Smooth muscle cell (in vitro differentiated cells): Measurements from ENCODE around the gene BCL2. TPM values are rescaled to one million over a fixed set of nuclear protein-coding genes. Genes with fewer than 3 reads are reported as not detected.

Source experiments
- DNase-seq: peaks from one replicate; lab custom pipeline; 2025; ENCODE audit not compliant: unreplicated experiment; lab: John Stamatoyannopoulos, UW
- H2AFZ ChIP-seq: fragments of 200-600 bp; sonication (generic); 2 replicates; pipeline ENCODE4 v1.6.0; 2016; ENCODE audit warnings: antibody characterized with exemption, low read depth, mild to moderate bottlenecking
- H3F3A ChIP-seq: fragments of 200-600 bp; sonication (generic); 2 replicates; pipeline ENCODE4 v1.6.0; 2017; ENCODE audit warnings: antibody characterized with exemption, low read depth
- H3K27ac ChIP-seq: fragments of 200-600 bp; sonication (generic); 2 replicates; pipeline ENCODE4 v1.5.1; 2016; ENCODE audit warnings: low read depth, mild to moderate bottlenecking
- H3K27me3 ChIP-seq: fragments of 200-600 bp; sonication (generic); 2 replicates; pipeline ENCODE4 v1.6.1; 2016; ENCODE audit warnings: low read depth, mild to moderate bottlenecking
- H3K36me3 ChIP-seq: fragments of 200-600 bp; sonication (generic); 2 replicates; pipeline ENCODE4 v1.5.1; 2016; ENCODE audit warnings: low read depth
- H3K4me1 ChIP-seq: fragments of 200-600 bp; sonication (generic); 2 replicates; pipeline ENCODE4 v1.5.1; 2016; ENCODE audit warnings: low read depth
- H3K4me2 ChIP-seq: fragments of 200-600 bp; sonication (generic); 2 replicates; pipeline ENCODE4 v1.6.0; 2016; ENCODE audit warnings: mild to moderate bottlenecking
- H3K4me3 ChIP-seq: fragments of 200-600 bp; sonication (generic); 2 replicates; pipeline ENCODE4 v1.5.1; 2016; ENCODE audit warnings: mild to moderate bottlenecking
- H3K79me2 ChIP-seq: fragments of 200-600 bp; sonication (generic); 2 replicates; pipeline ENCODE4 v1.6.0; 2016; ENCODE audit warnings: low read depth, mild to moderate bottlenecking
- H3K9ac ChIP-seq: fragments of 200-600 bp; sonication (generic); 2 replicates; pipeline ENCODE4 v1.6.0; 2016; ENCODE audit warnings: low read depth
- H3K9me3 ChIP-seq: fragments of 200-600 bp; sonication (generic); replicated peaks from 2 replicates; pipeline ENCODE4 v1.5.1; 2016; ENCODE audit warnings: low read depth
- H4K20me1 ChIP-seq: fragments of 200-600 bp; sonication (generic); 2 replicates; pipeline ENCODE4 v1.6.0; 2016; ENCODE audit warnings: low read depth
- CTCF ChIP-seq: fragments of 200-600 bp; sonication (generic); IDR thresholded peaks from 2 replicates; pipeline ENCODE4 v1.5.1; 2017; ENCODE audit warnings: borderline replicate concordance, mild to moderate bottlenecking, antibody characterized with exemption; ENCODE audit not compliant: insufficient read depth, poor library complexity, severe bottlenecking
- WGBS: methylation state at CpG from one replicate; pipeline ENCODE4 v1.1.7; 2016; ENCODE audit warnings: low lambda C conversion rate; 5-methylcytosine and 5-hydroxymethylcytosine counted together
- polyA plus RNA-seq: library from polyadenylated mRNA; unstranded; fragments of >200 nt; fragmentation: Nextera tagmentation; extraction: Ambion mirVana; gene quantifications from 2 replicates; pipeline ENCODE4 v1.2.1, GENCODE V29; 2016
- total RNA-seq: library from RNA; depleted of rRNA; stranded (reverse); fragments of >200 nt; gene quantifications from 2 replicates; pipeline ENCODE4 v1.2.3, GENCODE V29; 2014

The BCL2 gene
- total RNA-seq (0.85 and 0.94 TPM in 2 replicates), polyA plus RNA-seq (0.50 TPM in 1 of 2 replicates, not detected in the other)

GRCh38 chr18:63319383-63320122, at the start of gene BCL2:
Gene BCL2 (minus strand): TSS chr18:63319769.
- Histone ChIP-seq H3K27me3 (peaks cover 49% of the 10 kb centered on the region), H3K4me2 (peak within 1 kb of the TSS; percentile 100), H3K79me2 (no peaks in the 10 kb centered on the region), H4K20me1 (no peaks in the 10 kb centered on the region), H3K36me3 (no peaks in the 10 kb centered on the region), H3F3A (peaks cover 5% of the 10 kb centered on the region), H3K9me3 (no peaks in the 10 kb centered on the region), H3K4me1 (peaks cover 13% of the 10 kb centered on the region), H2AFZ (peak within 1 kb of the TSS; percentile 85), H3K4me3 (peak within 1 kb of the TSS; percentile 77), H3K27ac (no peak within 1 kb of the TSS), H3K9ac (peak within 1 kb of the TSS; percentile 28)
- WGBS, result 2% methylated on average over 35 of the region's 78 CpGs
- no peak for TF ChIP-seq CTCF
- no peak for DNase-seq

DNA sequence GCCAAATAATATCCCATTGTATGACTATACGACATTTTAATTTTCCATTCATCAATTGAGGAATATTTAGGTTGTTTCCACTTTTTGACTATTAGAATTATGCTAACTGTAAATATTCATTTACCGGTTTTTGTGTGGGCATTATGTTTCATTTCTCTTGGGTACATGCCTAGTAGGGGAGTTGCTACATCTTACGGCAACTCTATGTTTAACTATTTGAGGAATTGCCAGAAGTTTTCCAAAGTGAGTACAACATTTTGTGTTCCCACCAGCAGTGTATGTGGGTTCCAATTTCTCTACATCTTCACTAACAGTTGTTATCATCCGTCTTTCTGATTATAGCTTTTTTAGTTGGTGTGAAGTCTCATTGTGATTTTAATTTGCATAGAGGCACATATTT, 49.0 kb upstream of the BCL2 start:
- Histone ChIP-seq H3K9me3 (no peaks in the 10 kb centered on the region), H4K20me1 (peaks cover 26% of the 10 kb centered on the region), H3K4me2 (peak overlapping the region; percentile 71), H3K79me2 (peaks cover 26% of the 10 kb centered on the region), H3K27me3 (no peaks in the 10 kb centered on the region), H3K36me3 (no peaks in the 10 kb centered on the region), H2AFZ (no peak overlapping the region), H3K4me1 (peaks cover 12% of the 10 kb centered on the region), H3K9ac (no peak overlapping the region), H3K4me3 (peak overlapping the region; percentile 85), H3F3A (no peaks in the 10 kb centered on the region), H3K27ac (no peak overlapping the region)
- WGBS, result 98% methylated on average over 4 of the region's 4 CpGs
- DNase-seq, result no peak
- no peak for TF ChIP-seq CTCF

DNA sequence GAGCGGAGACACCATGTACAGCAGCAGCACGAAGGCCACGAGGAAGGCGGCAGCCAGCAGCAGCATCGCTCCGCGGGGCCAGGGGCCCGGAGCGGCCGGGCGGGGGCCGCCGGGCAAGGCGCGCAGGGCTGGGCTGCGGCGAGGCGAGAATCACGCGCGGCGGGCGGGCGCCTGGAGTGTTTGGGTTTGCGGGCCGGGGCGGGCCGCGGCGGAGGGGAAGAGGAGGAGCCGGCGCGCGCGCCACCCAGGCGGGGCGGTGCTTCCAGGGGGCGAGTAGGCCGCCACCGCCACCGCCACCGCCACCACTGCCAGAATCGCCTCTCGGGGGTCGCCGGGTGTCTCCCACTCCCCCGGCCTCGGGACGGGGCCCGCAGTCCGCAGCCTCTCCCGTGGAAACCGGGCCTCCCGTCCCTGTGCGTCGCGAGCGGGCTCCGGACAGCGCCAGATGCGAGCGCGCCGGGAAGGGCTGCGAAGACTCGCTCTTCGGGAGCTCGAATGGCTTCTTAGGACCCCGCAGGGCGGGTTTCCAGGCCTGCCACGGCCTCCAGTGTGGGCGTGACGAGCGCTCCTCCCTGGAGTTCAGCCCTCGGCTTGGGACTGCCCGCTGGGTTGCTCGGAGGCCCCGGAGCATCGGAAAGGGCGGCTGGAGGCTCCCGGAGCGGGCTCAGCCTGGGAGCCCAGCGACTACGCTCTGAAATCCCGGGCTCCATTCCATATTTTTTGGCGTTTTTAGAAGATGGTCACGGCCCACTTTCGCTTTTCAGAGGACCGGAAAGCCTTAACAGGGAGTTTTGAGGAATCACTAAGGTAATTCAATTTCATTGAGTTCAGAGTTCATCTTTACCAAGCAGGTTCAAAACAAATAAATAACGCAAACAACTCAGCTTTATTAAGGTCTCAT, 47.7 kb upstream of the BCL2 start, which contains the start of gene KDSR:
Gene KDSR (minus strand): TSS at position 154 of the 901 bp plus-strand sequence. CDS start 88 bp downstream, at position 66.
- peaks cover 12% of the 10 kb centered on the region for H3K4me1 ChIP-seq
- no peaks in the 10 kb centered on the region for H3K27me3 ChIP-seq
- H4K20me1 ChIP-seq, result peaks cover 28% of the 10 kb centered on the region
- H3K27ac ChIP-seq, result peak within 1 kb of the TSS; percentile 92
- no peaks in the 10 kb centered on the region for H3F3A ChIP-seq
- H3K4me2 ChIP-seq, result peak within 1 kb of the TSS; percentile 95
- H3K9me3 ChIP-seq, result no peaks in the 10 kb centered on the region
- peak within 1 kb of the TSS; percentile 74 for H2AFZ ChIP-seq
- peak; percentile 92 for DNase-seq
- H3K9ac ChIP-seq, result peak within 1 kb of the TSS; percentile 91
- WGBS, result under 1% methylated on average over 48 of the region's 90 CpGs
- H3K79me2 ChIP-seq, result peaks cover 30% of the 10 kb centered on the region
- peak within 1 kb of the TSS; percentile 85 for H3K4me3 ChIP-seq
- H3K36me3 ChIP-seq, result no peaks in the 10 kb centered on the region
- TF ChIP-seq CTCF, result no peak
